AG04450 (cell line): ENCODE data around the gene ADARB2. TPM values are rescaled to one million over a fixed set of nuclear protein-coding genes. Genes with fewer than 3 reads are reported as not detected.

ENCODE experiments used
- CTCF ChIA-PET: fragments of 300-600, 350-600 bp; formaldehyde crosslinking; extraction: SDS; loops from one replicate; lab custom pipeline; 2022; ENCODE audit warnings: antibody characterized with exemption, inconsistent platforms; lab: Charles Lee
- POLR2A ChIA-PET: fragments of 350-600 bp; formaldehyde crosslinking; extraction: SDS; loops from one replicate; lab custom pipeline; 2021; ENCODE audit warnings: antibody characterized with exemption, inconsistent platforms; lab: Yijun Ruan, JAX
- DNase-seq: peaks from one replicate; pipeline ENCODE4 v3.0.0-alpha.2; 2011; ENCODE audit warnings: low read depth, low spot score
- H3K27ac ChIP-seq: one replicate; pipeline ENCODE4 v1.5.1; 2012; ENCODE audit warnings: low read depth, low read length, control low read depth
- H3K27me3 ChIP-seq: one replicate; pipeline ENCODE4 v1.6.0; 2012; ENCODE audit warnings: low read length; ENCODE audit not compliant: control insufficient read depth, insufficient read depth
- H3K4me3 ChIP-seq: 2 replicates; pipeline ENCODE4 v1.5.1; 2011; ENCODE audit warnings: mild to moderate bottlenecking, low read depth, low read length, control low read depth
- H3K9me3 ChIP-seq: 2 replicates; pipeline ENCODE4 v1.5.1; 2012; ENCODE audit warnings: low read length; ENCODE audit not compliant: control insufficient read depth, insufficient read depth
- polyA plus RNA-seq: library from polyadenylated mRNA; depleted of rRNA; stranded (reverse); fragments of >200 nt; gene quantifications from 2 replicates; pipeline ENCODE4 v1.2.3, GENCODE V29; 2011
- TF ChIP-seq, protein P1 (sequence below): IDR thresholded peaks from 2 replicates; pipeline ENCODE4 v1.5.1; 2011; ENCODE audit warnings: low read depth, low read length, control low read depth, inconsistent platforms

Gene ADARB2
- polyA plus RNA-seq, 1 experiment = not detected

DNA sequence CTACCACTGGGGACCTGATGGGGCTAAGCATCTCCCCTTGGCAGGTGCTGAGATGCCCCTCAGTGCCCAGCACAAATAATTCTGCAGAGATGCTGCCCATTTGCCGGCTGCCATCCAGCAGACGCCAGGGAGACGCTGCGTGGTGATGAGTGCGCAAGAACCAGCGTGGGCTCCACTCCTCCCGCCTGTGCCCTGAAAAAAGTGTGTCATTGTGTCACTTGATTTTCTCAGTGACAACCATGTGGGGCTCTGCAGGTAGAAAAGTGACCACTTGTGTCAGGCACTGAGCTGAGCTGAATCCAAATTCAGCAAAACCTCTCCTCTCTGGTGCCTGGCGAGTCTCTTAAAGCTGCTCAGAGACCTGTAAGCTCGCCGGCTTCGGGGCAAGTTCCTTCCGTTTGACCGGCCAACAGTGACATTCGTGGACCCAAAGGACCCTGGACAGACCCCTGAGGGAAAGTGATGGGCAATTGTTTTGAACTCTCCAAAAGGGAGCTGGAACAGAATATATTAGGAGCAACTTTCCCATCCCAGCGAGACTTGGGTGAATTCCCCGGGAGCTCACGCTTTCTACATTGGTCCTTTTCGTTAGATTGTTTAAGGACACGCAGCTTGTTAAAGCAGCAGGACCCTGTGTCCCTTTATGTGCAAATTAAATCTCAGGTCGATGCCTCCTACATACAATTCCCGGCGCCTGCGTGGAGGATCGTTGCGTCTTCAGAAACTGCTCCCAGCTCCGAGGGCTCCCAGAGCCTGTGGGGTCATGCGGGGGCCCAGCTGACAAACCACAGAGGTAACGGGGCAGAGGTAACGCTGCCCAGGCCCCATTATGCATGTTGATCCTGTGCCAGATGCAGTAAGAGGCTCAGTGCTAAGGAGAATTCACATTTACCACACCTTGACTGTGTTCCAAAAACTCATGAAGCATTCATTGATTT, 332.7 kb downstream of the ADARB2 start:
- no peak for DNase-seq
- CTCF ChIA-PET = no interaction called here
- POLR2A ChIA-PET = no interaction called here
- Histone ChIP-seq H3K9me3 (peaks cover 90% of the 10 kb centered on the region), H3K27ac (no peak overlapping the region), H3K27me3 (no peaks in the 10 kb centered on the region), H3K4me3 (no peak overlapping the region)
- TF ChIP-seq, protein P1, sequence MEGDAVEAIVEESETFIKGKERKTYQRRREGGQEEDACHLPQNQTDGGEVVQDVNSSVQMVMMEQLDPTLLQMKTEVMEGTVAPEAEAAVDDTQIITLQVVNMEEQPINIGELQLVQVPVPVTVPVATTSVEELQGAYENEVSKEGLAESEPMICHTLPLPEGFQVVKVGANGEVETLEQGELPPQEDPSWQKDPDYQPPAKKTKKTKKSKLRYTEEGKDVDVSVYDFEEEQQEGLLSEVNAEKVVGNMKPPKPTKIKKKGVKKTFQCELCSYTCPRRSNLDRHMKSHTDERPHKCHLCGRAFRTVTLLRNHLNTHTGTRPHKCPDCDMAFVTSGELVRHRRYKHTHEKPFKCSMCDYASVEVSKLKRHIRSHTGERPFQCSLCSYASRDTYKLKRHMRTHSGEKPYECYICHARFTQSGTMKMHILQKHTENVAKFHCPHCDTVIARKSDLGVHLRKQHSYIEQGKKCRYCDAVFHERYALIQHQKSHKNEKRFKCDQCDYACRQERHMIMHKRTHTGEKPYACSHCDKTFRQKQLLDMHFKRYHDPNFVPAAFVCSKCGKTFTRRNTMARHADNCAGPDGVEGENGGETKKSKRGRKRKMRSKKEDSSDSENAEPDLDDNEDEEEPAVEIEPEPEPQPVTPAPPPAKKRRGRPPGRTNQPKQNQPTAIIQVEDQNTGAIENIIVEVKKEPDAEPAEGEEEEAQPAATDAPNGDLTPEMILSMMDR = no peak

DNA sequence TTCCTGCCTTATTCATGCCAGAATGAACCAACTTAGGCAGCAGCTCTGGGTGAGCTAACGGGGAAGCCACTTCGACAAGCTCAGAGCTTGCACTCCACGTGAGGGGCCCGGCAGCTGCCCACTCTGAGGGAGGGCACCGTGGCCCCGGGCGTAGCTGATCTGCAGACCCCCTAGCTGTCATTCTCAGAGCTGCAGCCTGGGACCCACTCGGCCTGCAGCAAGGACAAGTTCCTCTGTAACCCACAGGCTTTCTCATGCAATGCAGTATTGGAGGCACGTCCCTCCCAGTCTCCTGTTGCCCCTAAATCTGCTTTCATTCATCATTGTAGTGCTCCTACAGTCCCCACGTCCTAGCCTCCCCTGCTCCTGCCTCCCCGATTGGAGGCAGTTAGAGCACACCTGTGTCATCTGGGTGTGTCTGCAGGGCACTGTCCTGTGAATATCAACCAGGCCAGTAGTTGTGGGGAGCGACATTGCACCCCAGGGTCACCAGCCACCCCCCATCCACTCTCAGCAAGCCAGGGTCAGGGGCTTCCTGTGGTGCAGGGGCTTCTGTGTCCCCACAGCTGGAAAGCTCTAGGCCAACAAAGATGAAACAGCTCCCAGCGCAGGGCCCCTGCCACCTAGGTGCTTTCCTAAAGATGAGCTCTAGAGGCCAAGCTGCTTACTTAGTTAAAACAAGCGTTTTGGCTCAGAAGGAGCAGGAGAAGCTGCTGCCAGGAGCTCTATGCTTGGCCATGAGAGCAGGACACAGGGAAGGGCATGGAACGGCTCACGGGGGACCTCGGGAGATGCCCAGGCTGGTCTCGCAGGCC, 333.6 kb downstream of the ADARB2 start:
- Histone ChIP-seq H3K4me3 (no peak overlapping the region), H3K27me3 (no peaks in the 10 kb centered on the region), H3K9me3 (peaks cover 90% of the 10 kb centered on the region), H3K27ac (no peak overlapping the region)
- ChIA-PET CTCF (no interaction called here), POLR2A (no interaction called here)
- DNase-seq = no peak
- TF ChIP-seq, protein P1 = no peak

DNA sequence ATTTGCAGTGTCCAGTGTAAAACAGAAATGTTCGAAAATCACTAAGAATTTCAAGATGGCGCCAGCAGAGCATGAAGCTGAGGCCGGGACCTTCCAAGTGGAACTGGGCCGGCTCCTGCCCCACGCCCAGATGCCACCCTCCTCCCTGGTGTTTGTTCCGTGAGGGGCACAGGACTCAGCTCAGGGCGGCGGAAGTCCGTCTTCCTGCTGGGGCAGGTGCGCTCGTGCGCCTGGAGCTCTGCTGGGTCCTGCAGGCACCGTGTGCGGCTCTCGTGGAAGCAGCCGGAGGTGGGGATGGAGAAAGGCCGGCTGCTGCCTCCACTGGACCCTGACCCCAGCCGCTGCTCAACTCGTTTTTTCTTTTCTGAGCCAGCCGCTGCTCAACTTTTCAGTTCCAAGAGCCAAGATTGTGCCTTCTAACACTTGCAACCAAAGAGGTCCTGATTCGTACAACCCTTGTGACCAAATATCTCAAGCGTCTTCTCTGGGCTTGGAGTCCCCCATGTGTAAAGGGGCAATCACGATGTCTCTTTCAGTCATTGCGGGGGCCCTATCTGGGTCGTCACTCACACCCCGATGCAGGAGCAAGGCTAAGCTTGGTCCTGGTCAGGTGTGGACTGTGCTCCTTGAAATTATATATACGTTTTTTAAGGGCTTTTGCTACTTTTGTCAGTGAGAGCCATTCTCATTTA, 334.4 kb downstream of the ADARB2 start:
- Histone ChIP-seq H3K27me3 (no peaks in the 10 kb centered on the region), H3K4me3 (no peak overlapping the region), H3K27ac (no peak overlapping the region), H3K9me3 (peaks cover 94% of the 10 kb centered on the region)
- ChIA-PET POLR2A (no interaction called here), CTCF (no interaction called here)
- TF ChIP-seq, protein P1 = no peak
- no peak for DNase-seq

DNA sequence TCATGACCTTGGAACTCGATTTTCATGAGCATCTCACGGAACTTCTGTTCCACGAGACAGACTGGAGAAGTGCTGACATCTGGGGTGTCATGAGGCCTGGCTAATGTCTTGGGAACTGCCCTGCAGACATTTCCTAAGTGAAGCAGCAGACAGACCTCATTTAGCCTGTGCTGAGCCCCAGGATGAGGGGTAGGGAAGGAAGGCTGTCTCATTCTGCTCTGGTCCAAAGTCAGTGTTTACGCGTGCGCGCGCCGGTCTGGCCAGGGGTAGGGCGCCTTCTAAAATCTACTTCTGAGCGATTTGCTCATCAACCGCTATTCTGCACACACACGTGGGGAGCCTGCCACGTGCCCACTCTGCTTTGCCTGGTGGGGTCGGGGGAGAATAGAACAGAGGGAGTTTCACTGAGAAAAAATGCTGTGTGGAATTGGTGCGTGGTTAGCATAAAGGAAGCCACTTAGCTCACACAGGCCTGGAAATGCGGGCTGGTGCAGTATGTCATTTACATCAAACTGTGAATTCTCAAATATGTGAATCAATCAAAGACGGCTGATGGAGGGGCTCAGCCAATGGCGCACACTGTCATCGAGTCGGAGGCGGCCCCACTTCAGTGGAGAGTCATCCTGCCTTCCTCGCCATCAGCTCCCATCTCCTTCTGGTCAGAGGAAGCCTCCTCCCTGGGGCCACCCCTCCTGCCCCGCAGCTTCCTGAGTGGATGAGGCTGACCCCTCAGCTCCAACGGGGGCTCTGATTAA, 335.1 kb downstream of the ADARB2 start:
- Histone ChIP-seq H3K27me3 (no peaks in the 10 kb centered on the region), H3K4me3 (no peak overlapping the region), H3K27ac (no peak overlapping the region), H3K9me3 (peaks cover 89% of the 10 kb centered on the region)
- DNase-seq = no peak
- POLR2A ChIA-PET = no interaction called here
- TF ChIP-seq, protein P1 = no peak
- CTCF ChIA-PET = no interaction called here
